ENCODE results near the gene BCL11A. TPM values are rescaled to one million over a fixed set of nuclear protein-coding genes. Genes with fewer than 3 reads are reported as not detected.

The BCL11A gene
- 1 to 10 TPM in 2 of 4 donors, under 1 TPM in 2; 0.28 to 5.0 (median 1.1) TPM for total RNA-seq

GRCh38 chr2:60553495-60554073, at the start of gene BCL11A:
Gene BCL11A, minus strand, starts transcription at chr2:60553654. Its CDS starts 384 bp downstream, at chr2:60553270.
- DNase-seq (ENCODE audit: low spot score) (no peak), ATAC-seq (ENCODE audit: low FRiP score) (no peak)
- TF ChIP-seq CTCF (IDR thresholded peaks at IDR 0.05), result no peak

- ATAC-seq (ENCODE audit: low FRiP score), result no peak
- DNase-seq (ENCODE audit: low spot score), result no peak
- no peak for TF ChIP-seq CTCF (IDR thresholded peaks at IDR 0.05)
Observed at GRCh38 chr2:60602828-60603532, 49.5 kb upstream of the BCL11A start.

GRCh38 chr2:60602388-60602787, 48.9 kb upstream of the BCL11A start:
- ATAC-seq (ENCODE audit: low FRiP score), result no peak
- no peak for DNase-seq (ENCODE audit: low spot score)
- no peak for TF ChIP-seq CTCF (IDR thresholded peaks at IDR 0.05)

- ATAC-seq (ENCODE audit: low FRiP score), result no peak
- no peak for DNase-seq (ENCODE audit: low spot score)
- no peak for TF ChIP-seq CTCF (IDR thresholded peaks at IDR 0.05)
Observed at GRCh38 chr2:60598271-60598670, 44.8 kb upstream of the BCL11A start.

GRCh38 chr2:60597346-60597745, 43.9 kb upstream of the BCL11A start:
- DNase-seq (ENCODE audit: low spot score) (no peak), ATAC-seq (ENCODE audit: low FRiP score) (no peak)
- TF ChIP-seq CTCF (IDR thresholded peaks at IDR 0.05), result no peak

GRCh38 chr2:60596411-60596810, 43.0 kb upstream of the BCL11A start:
- TF ChIP-seq CTCF (IDR thresholded peaks at IDR 0.05), result no peak
- ATAC-seq (ENCODE audit: low FRiP score), result no peak
- no peak for DNase-seq (ENCODE audit: low spot score)

GRCh38 chr2:60595953-60596352, 42.5 kb upstream of the BCL11A start:
- ATAC-seq (ENCODE audit: low FRiP score) (no peak), DNase-seq (ENCODE audit: low spot score) (no peak)
- TF ChIP-seq CTCF (IDR thresholded peaks at IDR 0.05), result no peak
